ENCODE measurements around the gene DCAF6. TPM values are rescaled to one million over a fixed set of nuclear protein-coding genes. Genes with fewer than 3 reads are reported as not detected.

DCAF6 gene
- total and polyA plus RNA-seq, 7 donors = 33.6 to 102 (median 79.6) TPM

DNA sequence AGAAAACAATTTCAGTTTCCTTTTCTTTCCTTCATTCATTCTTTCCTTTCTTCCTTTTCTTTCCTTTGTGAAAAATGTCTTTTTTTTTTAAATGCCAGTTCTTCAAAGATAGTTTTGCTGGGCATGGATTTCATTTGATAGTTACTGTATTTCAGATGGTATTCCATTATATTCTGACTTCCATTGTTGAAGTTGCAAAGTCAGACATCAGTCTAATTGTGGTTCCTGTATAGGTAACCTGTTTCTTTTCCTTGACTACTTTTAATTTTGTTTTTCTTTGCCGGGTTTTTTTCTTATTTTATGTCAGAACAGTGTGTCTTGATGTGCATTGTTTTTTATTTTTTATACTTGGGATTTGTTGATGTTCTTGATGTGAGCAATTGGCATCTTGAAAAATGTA lies 40.8 kb downstream of the DCAF6 start:
- H3K4me3 ChIP-seq = no peak overlapping the region
- no peak for TF ChIP-seq POLR2A (IDR thresholded peaks at IDR 0.05)
- TF ChIP-seq, protein P1, sequence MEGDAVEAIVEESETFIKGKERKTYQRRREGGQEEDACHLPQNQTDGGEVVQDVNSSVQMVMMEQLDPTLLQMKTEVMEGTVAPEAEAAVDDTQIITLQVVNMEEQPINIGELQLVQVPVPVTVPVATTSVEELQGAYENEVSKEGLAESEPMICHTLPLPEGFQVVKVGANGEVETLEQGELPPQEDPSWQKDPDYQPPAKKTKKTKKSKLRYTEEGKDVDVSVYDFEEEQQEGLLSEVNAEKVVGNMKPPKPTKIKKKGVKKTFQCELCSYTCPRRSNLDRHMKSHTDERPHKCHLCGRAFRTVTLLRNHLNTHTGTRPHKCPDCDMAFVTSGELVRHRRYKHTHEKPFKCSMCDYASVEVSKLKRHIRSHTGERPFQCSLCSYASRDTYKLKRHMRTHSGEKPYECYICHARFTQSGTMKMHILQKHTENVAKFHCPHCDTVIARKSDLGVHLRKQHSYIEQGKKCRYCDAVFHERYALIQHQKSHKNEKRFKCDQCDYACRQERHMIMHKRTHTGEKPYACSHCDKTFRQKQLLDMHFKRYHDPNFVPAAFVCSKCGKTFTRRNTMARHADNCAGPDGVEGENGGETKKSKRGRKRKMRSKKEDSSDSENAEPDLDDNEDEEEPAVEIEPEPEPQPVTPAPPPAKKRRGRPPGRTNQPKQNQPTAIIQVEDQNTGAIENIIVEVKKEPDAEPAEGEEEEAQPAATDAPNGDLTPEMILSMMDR (IDR thresholded peaks at IDR 0.05) = no peak
- TF ChIP-seq POLR2AphosphoS5 (IDR thresholded peaks at IDR 0.05) = no peak
- no peak for TF ChIP-seq EP300 (IDR thresholded peaks at IDR 0.05)
- H3K36me3 ChIP-seq = peaks cover 0 to 31% (median 4%) of the 10 kb centered on the region in 4 donors
- 92 to 93% methylated on average over 1 of the region's 1 CpG for WGBS, 2 donors
- H3K27ac ChIP-seq = no peak overlapping the region
- intact Hi-C loops (cut with DNase I) = no loop called here
- H3K27me3 ChIP-seq = no peaks in the 10 kb centered on the region
- no peaks in the 10 kb centered on the region for H3K9me3 ChIP-seq
- no peak for DNase-seq
- H3K4me1 ChIP-seq = peaks cover 0 to 16% (median 2%) of the 10 kb centered on the region in 4 donors

DNA sequence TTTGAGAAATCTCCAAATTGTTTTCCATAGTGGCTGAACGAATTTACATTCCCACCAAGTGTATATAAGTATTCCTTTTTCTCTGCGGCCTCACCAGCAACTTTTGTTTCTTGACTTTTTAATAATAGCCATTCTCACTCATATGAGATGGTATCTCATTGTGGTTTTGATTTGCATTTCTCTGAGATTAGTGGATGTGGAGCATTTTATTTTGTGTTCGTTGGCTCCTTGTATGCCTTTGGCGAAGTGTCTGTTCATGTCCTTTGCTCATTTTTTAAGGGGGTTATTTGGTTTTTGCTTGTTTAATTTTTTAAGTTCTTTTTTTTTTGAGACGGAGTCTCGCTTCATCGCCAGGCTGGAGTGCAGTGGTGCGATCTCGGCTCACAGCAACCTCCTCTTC lies 45.5 kb downstream of the DCAF6 start:
- Histone ChIP-seq H3K4me1 (peaks cover 0 to 24% (median 3%) of the 10 kb centered on the region in 4 donors), H3K27me3 (no peaks in the 10 kb centered on the region), H3K27ac (no peak overlapping the region), H3K9me3 (no peaks in the 10 kb centered on the region), H3K36me3 (peaks cover 0 to 9% (median 0%) of the 10 kb centered on the region in 4 donors), H3K4me3 (no peak overlapping the region)
- TF ChIP-seq POLR2AphosphoS5 (IDR thresholded peaks at IDR 0.05) (no peak), EP300 (IDR thresholded peaks at IDR 0.05) (no peak), POLR2A (IDR thresholded peaks at IDR 0.05) (no peak)
- TF ChIP-seq, protein P1 (IDR thresholded peaks at IDR 0.05) = no peak
- WGBS, 2 donors = 97 to 98% methylated on average over 9 of the region's 9 CpGs
- intact Hi-C loops (cut with DNase I) = no loop called here
- no peak for DNase-seq

DNA sequence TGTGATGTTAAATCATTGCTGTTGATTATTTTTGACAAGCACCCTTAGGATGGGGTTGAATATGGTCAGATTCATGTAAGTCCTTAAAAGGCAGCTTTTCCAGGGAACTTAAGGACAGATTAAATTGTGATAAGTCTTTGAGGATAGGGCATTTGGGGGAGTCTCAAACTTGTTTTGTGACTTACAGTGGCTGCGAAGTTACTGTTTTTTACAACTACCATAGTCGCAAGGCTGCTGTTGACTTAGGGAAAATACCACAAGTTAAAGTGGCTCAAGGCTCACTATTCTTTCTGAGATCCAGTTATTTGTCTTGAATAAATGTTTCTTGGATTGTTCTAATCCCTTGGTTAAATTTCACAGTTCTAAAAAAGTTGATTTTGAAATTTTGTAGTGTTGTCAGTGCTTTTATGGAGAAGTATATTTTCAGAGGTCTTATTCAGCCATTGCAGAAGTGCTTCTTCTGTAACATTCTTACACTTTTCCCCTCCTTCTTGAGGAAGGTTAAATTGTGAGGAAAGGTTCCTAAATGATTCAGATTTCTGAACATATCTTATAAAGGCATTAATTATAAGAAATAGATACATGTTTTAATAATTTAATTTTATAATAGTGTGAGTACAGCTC lies 47.4 kb downstream of the DCAF6 start:
- peaks cover 0 to 9% (median 0%) of the 10 kb centered on the region in 4 donors for H3K36me3 ChIP-seq
- no peaks in the 10 kb centered on the region for H3K27me3 ChIP-seq
- H3K9me3 ChIP-seq = no peaks in the 10 kb centered on the region
- peaks cover 0 to 24% (median 3%) of the 10 kb centered on the region in 4 donors for H3K4me1 ChIP-seq
- intact Hi-C loops (cut with DNase I) = no loop called here
- WGBS, 2 donors = 44 to 85% methylated on average over 2 of the region's 2 CpGs
- no peak overlapping the region for H3K27ac ChIP-seq
- H3K4me3 ChIP-seq = no peak overlapping the region
- no peak for DNase-seq
- TF ChIP-seq EP300 (IDR thresholded peaks at IDR 0.05) = no peak
- TF ChIP-seq, protein P1 (IDR thresholded peaks at IDR 0.05) = no peak
- no peak for TF ChIP-seq POLR2AphosphoS5 (IDR thresholded peaks at IDR 0.05)

DNA sequence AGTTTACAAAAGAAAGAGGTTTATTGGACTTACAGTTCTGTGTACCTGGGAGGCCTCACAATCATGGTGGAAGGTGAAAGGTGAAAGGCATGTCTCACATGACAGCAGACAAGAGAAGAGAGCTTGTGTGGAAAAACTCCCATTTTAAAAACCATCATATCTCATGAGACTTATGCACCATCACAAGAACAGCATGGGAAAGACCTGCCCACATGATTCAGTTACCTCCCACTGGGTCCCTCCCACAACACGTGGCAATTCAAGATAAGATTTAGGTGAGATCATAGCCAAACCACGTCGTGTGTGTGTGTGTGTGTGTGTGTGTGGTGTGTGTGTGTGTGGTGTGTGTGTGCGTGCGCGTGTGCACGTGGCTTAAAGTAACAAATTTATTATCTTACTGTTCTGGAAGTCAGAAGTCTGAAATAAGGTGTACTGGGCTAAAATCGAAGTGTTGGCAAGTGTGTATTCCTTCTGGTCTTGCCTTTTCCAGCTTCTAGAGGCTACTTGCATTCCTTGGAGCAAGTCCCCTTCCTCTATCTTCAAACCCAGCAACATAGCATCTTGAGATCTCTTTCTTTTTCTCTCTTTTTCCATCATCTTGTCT lies 48.5 kb downstream of the DCAF6 start:
- whole genome bisulfite sequencing, 2 donors = 69 to 76% methylated on average over 8 of the region's 8 CpGs
- no peak overlapping the region for H3K4me3 ChIP-seq
- intact Hi-C loops (cut with DNase I) = no loop called here
- no peak for DNase-seq
- peaks cover 0 to 24% (median 3%) of the 10 kb centered on the region in 4 donors for H3K4me1 ChIP-seq
- TF ChIP-seq EP300 (IDR thresholded peaks at IDR 0.05) (no peak), POLR2AphosphoS5 (IDR thresholded peaks at IDR 0.05) (no peak), POLR2A (IDR thresholded peaks at IDR 0.05) (no peak)
- TF ChIP-seq, protein P1 (IDR thresholded peaks at IDR 0.05) = no peak
- no peak overlapping the region for H3K27ac ChIP-seq
- no peaks in the 10 kb centered on the region for H3K27me3 ChIP-seq
- H3K9me3 ChIP-seq = no peaks in the 10 kb centered on the region
- peaks cover 0 to 4% (median 0%) of the 10 kb centered on the region in 4 donors for H3K36me3 ChIP-seq
